Uterus (tissue), 2 donors: Measurements from ENCODE around the gene PIK3C3.

ENCODE experiments used
- POLR2A ChIP-seq, 2 donors: fragments of 450-650 bp; IDR thresholded peaks; one replicate each; pipeline ENCODE4 v1.6.1; 2016; ENCODE audit warnings: antibody characterized with exemption in 2 of 2, mild to moderate bottlenecking in 1 of 2, moderate library complexity in 1 of 2
- TF ChIP-seq, protein P1 (sequence below), 4 experiments: fragments of 200-600 bp in 2 of 4; fragments of 450-650 bp in 2 of 4; sonication (generic) in 2 of 4; IDR thresholded peaks; one replicate each; pipeline ENCODE4 v1.5.1; 2016 to 2019; ENCODE audit warnings: antibody characterized with exemption in 4 of 4, mild to moderate bottlenecking in 2 of 4, moderate library complexity in 1 of 4

- TF ChIP-seq, protein P1, sequence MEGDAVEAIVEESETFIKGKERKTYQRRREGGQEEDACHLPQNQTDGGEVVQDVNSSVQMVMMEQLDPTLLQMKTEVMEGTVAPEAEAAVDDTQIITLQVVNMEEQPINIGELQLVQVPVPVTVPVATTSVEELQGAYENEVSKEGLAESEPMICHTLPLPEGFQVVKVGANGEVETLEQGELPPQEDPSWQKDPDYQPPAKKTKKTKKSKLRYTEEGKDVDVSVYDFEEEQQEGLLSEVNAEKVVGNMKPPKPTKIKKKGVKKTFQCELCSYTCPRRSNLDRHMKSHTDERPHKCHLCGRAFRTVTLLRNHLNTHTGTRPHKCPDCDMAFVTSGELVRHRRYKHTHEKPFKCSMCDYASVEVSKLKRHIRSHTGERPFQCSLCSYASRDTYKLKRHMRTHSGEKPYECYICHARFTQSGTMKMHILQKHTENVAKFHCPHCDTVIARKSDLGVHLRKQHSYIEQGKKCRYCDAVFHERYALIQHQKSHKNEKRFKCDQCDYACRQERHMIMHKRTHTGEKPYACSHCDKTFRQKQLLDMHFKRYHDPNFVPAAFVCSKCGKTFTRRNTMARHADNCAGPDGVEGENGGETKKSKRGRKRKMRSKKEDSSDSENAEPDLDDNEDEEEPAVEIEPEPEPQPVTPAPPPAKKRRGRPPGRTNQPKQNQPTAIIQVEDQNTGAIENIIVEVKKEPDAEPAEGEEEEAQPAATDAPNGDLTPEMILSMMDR (IDR thresholded peaks at IDR 0.05), result no peak
- no peak for TF ChIP-seq POLR2A (IDR thresholded peaks at IDR 0.05)
Observed at GRCh38 chr18:41989508-41989907, 34.5 kb downstream of the PIK3C3 start.
